ENCODE measurements around the gene SIKE1.

Gene SIKE1

GRCh38 chr1:114771992-114772391 is 8.5 kb downstream of the SIKE1 start:
- Histone ChIP-seq H3K36me3 (peaks cover 28 to 72% (median 42%) of the 10 kb centered on the region in 3 donors), H3K27ac (no peak overlapping the region), H3K4me1 (no peaks in the 10 kb centered on the region), H3K4me3 (no peak overlapping the region), H3K9me3 (no peaks in the 10 kb centered on the region), H3K27me3 (no peaks in the 10 kb centered on the region)
- DNase-seq, result no peak
- TF ChIP-seq, protein P1, sequence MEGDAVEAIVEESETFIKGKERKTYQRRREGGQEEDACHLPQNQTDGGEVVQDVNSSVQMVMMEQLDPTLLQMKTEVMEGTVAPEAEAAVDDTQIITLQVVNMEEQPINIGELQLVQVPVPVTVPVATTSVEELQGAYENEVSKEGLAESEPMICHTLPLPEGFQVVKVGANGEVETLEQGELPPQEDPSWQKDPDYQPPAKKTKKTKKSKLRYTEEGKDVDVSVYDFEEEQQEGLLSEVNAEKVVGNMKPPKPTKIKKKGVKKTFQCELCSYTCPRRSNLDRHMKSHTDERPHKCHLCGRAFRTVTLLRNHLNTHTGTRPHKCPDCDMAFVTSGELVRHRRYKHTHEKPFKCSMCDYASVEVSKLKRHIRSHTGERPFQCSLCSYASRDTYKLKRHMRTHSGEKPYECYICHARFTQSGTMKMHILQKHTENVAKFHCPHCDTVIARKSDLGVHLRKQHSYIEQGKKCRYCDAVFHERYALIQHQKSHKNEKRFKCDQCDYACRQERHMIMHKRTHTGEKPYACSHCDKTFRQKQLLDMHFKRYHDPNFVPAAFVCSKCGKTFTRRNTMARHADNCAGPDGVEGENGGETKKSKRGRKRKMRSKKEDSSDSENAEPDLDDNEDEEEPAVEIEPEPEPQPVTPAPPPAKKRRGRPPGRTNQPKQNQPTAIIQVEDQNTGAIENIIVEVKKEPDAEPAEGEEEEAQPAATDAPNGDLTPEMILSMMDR (IDR thresholded peaks at IDR 0.05), result no peak
- intact Hi-C loops (cut with DNase I; ENCODE audit: low total_unique reads), result loop anchor here (5.0 kb wide), 1 partner anchor 575 kb away; no protein-coding TSS in a partner anchor

DNA sequence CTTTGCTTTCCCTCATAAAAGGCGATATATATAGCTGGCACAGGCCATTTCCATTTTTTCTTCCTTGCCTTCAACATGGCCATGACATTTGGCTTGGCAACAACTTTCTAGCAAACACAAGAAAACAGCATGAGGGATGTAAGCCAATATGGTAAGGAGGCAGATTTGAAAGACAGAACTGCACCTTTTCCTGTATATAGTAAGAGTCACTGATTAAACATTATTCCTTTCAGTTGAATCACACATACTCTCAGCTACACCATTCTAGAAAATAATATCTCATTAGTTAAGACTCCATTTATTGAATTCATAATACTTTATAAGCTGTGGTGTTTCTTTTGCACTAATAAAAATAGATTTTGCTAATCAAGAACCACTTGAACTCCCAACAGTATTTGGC is 9.5 kb downstream of the SIKE1 start:
- Histone ChIP-seq H3K4me1 (no peaks in the 10 kb centered on the region), H3K27me3 (no peaks in the 10 kb centered on the region), H3K27ac (no peak overlapping the region), H3K9me3 (no peaks in the 10 kb centered on the region), H3K36me3 (peaks cover 24 to 66% (median 37%) of the 10 kb centered on the region in 3 donors), H3K4me3 (no peak overlapping the region)
- DNase-seq, result no peak
- intact Hi-C loops (cut with DNase I; ENCODE audit: low total_unique reads), result loop anchor here (5.0 kb wide), 1 partner anchor 574 kb away; no protein-coding TSS in a partner anchor
- TF ChIP-seq, protein P1 (IDR thresholded peaks at IDR 0.05), result no peak

DNA sequence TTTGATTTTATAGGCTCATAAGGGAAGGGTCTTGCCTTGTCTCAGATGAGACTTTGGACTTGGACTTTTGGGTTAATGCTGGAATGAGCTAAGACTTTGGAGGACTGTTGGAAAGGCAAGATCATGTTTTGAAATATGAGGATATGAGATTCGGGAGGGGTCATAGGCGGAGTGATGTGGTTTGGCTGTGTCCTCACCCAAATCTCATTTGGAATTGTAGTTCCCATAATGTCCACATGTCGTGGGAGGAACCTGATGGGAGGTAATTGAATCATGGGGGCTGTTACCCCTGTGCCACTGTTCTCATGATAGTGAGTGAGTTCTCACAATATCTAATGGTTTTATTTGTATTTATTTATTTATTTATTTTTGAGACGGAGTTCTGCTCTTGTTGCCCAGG is 15.8 kb downstream of the SIKE1 start:
- TF ChIP-seq, protein P1 (IDR thresholded peaks at IDR 0.05), result no peak
- Histone ChIP-seq H3K27me3 (no peaks in the 10 kb centered on the region), H3K9me3 (no peaks in the 10 kb centered on the region), H3K4me1 (no peaks in the 10 kb centered on the region), H3K27ac (no peak overlapping the region), H3K4me3 (no peak overlapping the region), H3K36me3 (peaks cover 0 to 11% (median under 1%) of the 10 kb centered on the region in 3 donors)
- DNase-seq, result no peak
- intact Hi-C loops (cut with DNase I; ENCODE audit: low total_unique reads), result no loop called here

GRCh38 chr1:114758256-114758832 is 22.1 kb downstream of the SIKE1 start:
- intact Hi-C loops (cut with DNase I; ENCODE audit: low total_unique reads), result no loop called here

GRCh38 chr1:114757455-114758255 is 22.8 kb downstream of the SIKE1 start, which contains the start of gene CSDE1:
Gene CSDE1, minus strand, starts transcription at chr1:114757984. Its CDS starts 18,094 bp downstream, at chr1:114739890.
- peak; percentile 97 to 98 for DNase-seq
- Histone ChIP-seq H3K27me3 (no peaks in the 10 kb centered on the region), H3K27ac (peak within 1 kb of the TSS; percentile 100), H3K36me3 (no peaks in the 10 kb centered on the region), H3K4me3 (peak within 1 kb of the TSS; percentile 92 to 97), H3K9me3 (no peaks in the 10 kb centered on the region), H3K4me1 (peaks cover 0 to 44% (median 31%) of the 10 kb centered on the region in 4 donors)
- TF ChIP-seq, protein P1 (IDR thresholded peaks at IDR 0.05), result no peak
- intact Hi-C loops (cut with DNase I; ENCODE audit: low total_unique reads), result no loop called here

More at GRCh38 chr1:114758256-114758832, 22.1 kb downstream of the SIKE1 start:
- H3K27ac ChIP-seq, result peak overlapping the region; percentile 100
- H3K4me3 ChIP-seq, result peak overlapping the region; percentile 92 to 97
- no peaks in the 10 kb centered on the region for H3K36me3 ChIP-seq
- H3K27me3 ChIP-seq, result no peaks in the 10 kb centered on the region
- H3K9me3 ChIP-seq, result no peaks in the 10 kb centered on the region
- peaks cover 0 to 37% (median 29%) of the 10 kb centered on the region in 4 donors for H3K4me1 ChIP-seq
- no peak for DNase-seq
- TF ChIP-seq, protein P1 (IDR thresholded peaks at IDR 0.05), result peak in 1 of 2 experiments; percentile 29
